Uterus (tissue), 4 donors: ENCODE results near the gene IARS2. TPM values are rescaled to one million over a fixed set of nuclear protein-coding genes. Genes with fewer than 3 reads are reported as not detected.
"Not testable (repeated sequence)": the region's sequence is repeated elsewhere in the genome, so short reads cannot be mapped to it uniquely, and the experiment has no call there.

Experiments
- DNase-seq, 2 donors: peaks; one replicate each; pipeline ENCODE4 v3.0.0-alpha.2; 2019 to 2020
- H3K27ac ChIP-seq, 2 donors: fragments of 200-600 bp; sonication (generic); 1 replicate in 1 of 2; 2 replicates in 1 of 2; pipeline ENCODE4 v1.5.1; 2016 to 2018
- H3K27me3 ChIP-seq, 2 donors: fragments of 200-600 bp; sonication (generic); one replicate each; pipeline ENCODE4 v1.5.1; 2018 to 2019; ENCODE audit warnings: control low read depth in 1 of 2
- H3K36me3 ChIP-seq, 2 donors: fragments of 200-600 bp; sonication (generic); one replicate each; pipeline ENCODE4 v1.5.1; 2019; ENCODE audit warnings: control low read depth in 1 of 2
- H3K4me1 ChIP-seq, 2 donors: fragments of 200-600 bp; sonication (generic); one replicate each; pipeline ENCODE4 v1.5.1; 2018 to 2019; ENCODE audit warnings: control low read depth in 1 of 2
- H3K4me3 ChIP-seq, 2 donors: fragments of 200-600 bp; sonication (generic); 1 replicate in 1 of 2; 2 replicates in 1 of 2; pipeline ENCODE4 v1.5.1; 2018 to 2019; ENCODE audit warnings: mild to moderate bottlenecking in 1 of 2
- H3K9me3 ChIP-seq, 2 donors: fragments of 200-600 bp; sonication (generic); one replicate each; pipeline ENCODE4 v1.5.1; 2019; ENCODE audit warnings: control low read depth in 1 of 2
- POLR2A ChIP-seq, 2 donors: fragments of 450-650 bp; IDR thresholded peaks; one replicate each; pipeline ENCODE4 v1.6.1; 2016; ENCODE audit warnings: antibody characterized with exemption in 2 of 2, mild to moderate bottlenecking in 1 of 2, moderate library complexity in 1 of 2
- intact Hi-C: fragments of 100-400 bp; cut with DNase I; formaldehyde crosslinking; loops from one replicate; pipeline ENCODE4 v1.15.1; 2023; ENCODE audit warnings: low total_unique reads
- total RNA-seq, 4 donors: library from RNA; depleted of rRNA in 3 of 4; stranded (reverse); fragments of >200 nt in 3 of 4; gene quantifications; one replicate each; pipeline versions ENCODE4 v1.1.0 to v1.2.4, GENCODE V29; 2014 to 2023
- TF ChIP-seq, protein P1 (sequence below), 4 experiments: fragments of 200-600 bp in 2 of 4; fragments of 450-650 bp in 2 of 4; sonication (generic) in 2 of 4; IDR thresholded peaks; one replicate each; pipeline ENCODE4 v1.5.1; 2016 to 2019; ENCODE audit warnings: antibody characterized with exemption in 4 of 4, mild to moderate bottlenecking in 2 of 4, moderate library complexity in 1 of 4
- donor health status: DM: yes; HTN: yes; CAD: no.

IARS2 gene
- total RNA-seq, 4 donors from 2014 or later, result 41.0 to 76.5 (median 49.8) TPM

DNA sequence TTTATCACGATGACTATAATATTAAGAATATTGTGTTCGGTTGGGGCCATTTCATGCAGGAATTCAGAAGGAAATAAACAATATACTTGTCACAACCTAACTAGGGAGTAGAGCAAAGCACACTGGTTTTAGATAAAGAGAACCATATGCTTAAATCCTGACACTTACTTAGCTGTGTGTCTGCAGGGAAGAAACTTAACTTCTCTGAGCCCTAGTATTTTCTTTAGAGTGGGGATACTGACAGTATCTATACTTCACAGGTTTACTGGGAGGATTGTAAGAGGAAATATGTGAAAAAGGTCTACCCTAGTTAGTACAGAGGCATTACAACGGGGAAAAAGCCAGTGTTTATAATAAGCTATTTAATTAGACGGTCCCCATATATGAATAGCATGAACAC lies 72.9 kb downstream of the IARS2 start:
- Histone ChIP-seq H3K9me3 (no peaks in the 10 kb centered on the region), H3K27ac (no peak overlapping the region)

GRCh38 chr1:220169887-220170286 lies 76.0 kb downstream of the IARS2 start:
- intact Hi-C loops, H3K36me3 ChIP-seq: not testable (repeated sequence)

More for the DNA sequence above, 72.9 kb downstream of the IARS2 start:
- no peak overlapping the region for H3K4me3 ChIP-seq
- no peaks in the 10 kb centered on the region for H3K36me3 ChIP-seq
- no peak for DNase-seq
- TF ChIP-seq, protein P1, sequence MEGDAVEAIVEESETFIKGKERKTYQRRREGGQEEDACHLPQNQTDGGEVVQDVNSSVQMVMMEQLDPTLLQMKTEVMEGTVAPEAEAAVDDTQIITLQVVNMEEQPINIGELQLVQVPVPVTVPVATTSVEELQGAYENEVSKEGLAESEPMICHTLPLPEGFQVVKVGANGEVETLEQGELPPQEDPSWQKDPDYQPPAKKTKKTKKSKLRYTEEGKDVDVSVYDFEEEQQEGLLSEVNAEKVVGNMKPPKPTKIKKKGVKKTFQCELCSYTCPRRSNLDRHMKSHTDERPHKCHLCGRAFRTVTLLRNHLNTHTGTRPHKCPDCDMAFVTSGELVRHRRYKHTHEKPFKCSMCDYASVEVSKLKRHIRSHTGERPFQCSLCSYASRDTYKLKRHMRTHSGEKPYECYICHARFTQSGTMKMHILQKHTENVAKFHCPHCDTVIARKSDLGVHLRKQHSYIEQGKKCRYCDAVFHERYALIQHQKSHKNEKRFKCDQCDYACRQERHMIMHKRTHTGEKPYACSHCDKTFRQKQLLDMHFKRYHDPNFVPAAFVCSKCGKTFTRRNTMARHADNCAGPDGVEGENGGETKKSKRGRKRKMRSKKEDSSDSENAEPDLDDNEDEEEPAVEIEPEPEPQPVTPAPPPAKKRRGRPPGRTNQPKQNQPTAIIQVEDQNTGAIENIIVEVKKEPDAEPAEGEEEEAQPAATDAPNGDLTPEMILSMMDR (IDR thresholded peaks at IDR 0.05), result no peak
- TF ChIP-seq POLR2A (IDR thresholded peaks at IDR 0.05), result no peak
- intact Hi-C loops, result no loop called here
- no peaks in the 10 kb centered on the region for H3K4me1 ChIP-seq
- no peaks in the 10 kb centered on the region for H3K27me3 ChIP-seq

DNA sequence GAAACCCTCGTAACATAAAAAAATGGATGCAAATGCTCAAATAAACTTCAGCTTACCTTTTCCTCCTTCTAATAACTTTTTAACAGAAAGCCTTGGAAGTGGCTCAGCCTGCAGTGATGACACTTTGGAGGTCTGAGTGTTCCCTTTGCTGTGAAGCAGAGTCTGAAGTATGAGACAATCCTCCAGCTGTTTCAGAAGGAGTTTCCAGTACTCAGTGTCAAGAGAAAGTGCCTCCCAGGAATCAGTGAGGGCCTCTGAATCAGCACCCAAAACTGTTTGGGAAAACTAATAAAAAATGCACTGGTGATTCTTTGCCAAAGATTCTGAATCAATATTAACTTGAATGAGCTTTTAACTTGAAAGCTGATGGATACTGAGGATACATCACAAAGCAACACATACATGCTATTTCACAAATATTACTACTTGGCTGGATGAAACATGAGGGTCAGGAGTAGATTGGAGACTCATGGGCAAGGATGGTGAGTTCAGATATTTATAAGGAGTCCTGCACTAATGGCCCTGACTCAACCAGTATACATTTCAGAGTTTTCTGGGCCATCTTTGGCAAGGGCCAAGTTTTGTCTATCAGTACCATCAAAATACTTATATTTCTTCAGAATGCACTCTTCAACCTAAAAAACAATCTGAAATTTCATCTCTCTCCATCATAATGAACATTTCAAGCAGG lies 77.0 kb downstream of the IARS2 start:
- Histone ChIP-seq H3K27me3 (no peaks in the 10 kb centered on the region), H3K4me1 (no peaks in the 10 kb centered on the region), H3K9me3 (no peaks in the 10 kb centered on the region), H3K4me3 (no peak overlapping the region), H3K36me3 (no peaks in the 10 kb centered on the region), H3K27ac (no peak overlapping the region)
- no peak for TF ChIP-seq POLR2A (IDR thresholded peaks at IDR 0.05)
- TF ChIP-seq, protein P1 (IDR thresholded peaks at IDR 0.05), result no peak
- no peak for DNase-seq
- intact Hi-C loops, result no loop called here

More at GRCh38 chr1:220169887-220170286, 76.0 kb downstream of the IARS2 start:
- DNase-seq, H3K4me1 ChIP-seq, H3K27ac ChIP-seq, H3K9me3 ChIP-seq, H3K27me3 ChIP-seq, H3K4me3 ChIP-seq: not testable (repeated sequence)

- intact Hi-C loops, result no loop called here
- H3K36me3 ChIP-seq, result no peaks in the 10 kb centered on the region
- TF ChIP-seq POLR2A (IDR thresholded peaks at IDR 0.05), result no peak
- TF ChIP-seq, protein P1 (IDR thresholded peaks at IDR 0.05), result no peak
Observed at GRCh38 chr1:220176540-220176939, 82.6 kb downstream of the IARS2 start.

DNA sequence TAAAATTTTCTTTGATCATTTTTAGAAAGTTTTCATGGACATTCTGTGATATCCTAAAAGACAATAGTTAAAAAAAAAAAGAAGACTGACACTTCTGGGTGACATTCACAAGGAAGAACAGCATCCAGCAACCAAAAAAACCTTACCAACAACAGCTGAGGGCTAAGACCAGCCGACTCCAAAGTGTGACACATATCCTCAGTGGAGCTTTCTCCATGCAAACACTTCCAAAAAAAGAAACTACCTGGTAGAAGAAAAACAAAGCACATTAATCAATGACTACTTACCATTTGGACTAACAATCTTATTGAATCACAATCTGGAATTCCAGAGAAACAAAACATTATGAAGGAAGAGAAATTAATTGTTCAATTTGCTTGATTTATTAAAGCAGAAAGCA lies 88.2 kb downstream of the IARS2 start:
- H3K9me3 ChIP-seq, result no peaks in the 10 kb centered on the region
- no peak overlapping the region for H3K27ac ChIP-seq
- DNase-seq, result no peak
- no peak for TF ChIP-seq POLR2A (IDR thresholded peaks at IDR 0.05)
- TF ChIP-seq, protein P1 (IDR thresholded peaks at IDR 0.05), result no peak
- intact Hi-C loops, result no loop called here
- H3K4me1 ChIP-seq, result no peaks in the 10 kb centered on the region
- H3K27me3 ChIP-seq, result no peaks in the 10 kb centered on the region
- H3K36me3 ChIP-seq, result no peaks in the 10 kb centered on the region
- H3K4me3 ChIP-seq, result no peak overlapping the region

More at GRCh38 chr1:220176540-220176939, 82.6 kb downstream of the IARS2 start:
- no peaks in the 10 kb centered on the region for H3K27me3 ChIP-seq
- no peaks in the 10 kb centered on the region for H3K9me3 ChIP-seq
- DNase-seq, result no peak
- no peak overlapping the region for H3K27ac ChIP-seq
- H3K4me1 ChIP-seq, result no peaks in the 10 kb centered on the region
- H3K4me3 ChIP-seq, result no peak overlapping the region
